Cardiac muscle cell (in vitro differentiated cells and primary cell): ENCODE measurements around the gene DOCK2. TPM values are rescaled to one million over a fixed set of nuclear protein-coding genes. Genes with fewer than 3 reads are reported as not detected.

Source experiments
- DNase-seq, 2 donors: peaks; one replicate each; pipeline versions ENCODE4 v3.0.0 to v3.0.0-alpha.2; 2010 to 2017; ENCODE audit warnings: low read depth in 1 of 2, low spot score in 1 of 2
- H3K27ac ChIP-seq: fragments of 200-600 bp; sonication (generic); 2 replicates; pipeline ENCODE4 v1.5.1; 2016
- H3K27me3 ChIP-seq: fragments of 200-600 bp; sonication (generic); 2 replicates; pipeline ENCODE4 v1.6.0; 2016; ENCODE audit warnings: control low read depth
- H3K36me3 ChIP-seq: fragments of 200-600 bp; sonication (generic); 2 replicates; pipeline ENCODE4 v1.5.1; 2016; ENCODE audit warnings: control low read depth
- H3K4me1 ChIP-seq: fragments of 200-600 bp; sonication (generic); 2 replicates; pipeline ENCODE4 v1.8.1; 2017; ENCODE audit warnings: low read depth, mild to moderate bottlenecking, mixed run types
- H3K4me3 ChIP-seq: fragments of 200-600 bp; sonication (generic); 2 replicates; pipeline ENCODE4 v1.5.1; 2016; ENCODE audit warnings: mild to moderate bottlenecking
- H3K9me3 ChIP-seq: fragments of 200-600 bp; sonication (generic); 2 replicates; pipeline ENCODE4 v1.5.1; 2017; ENCODE audit warnings: low read depth, mild to moderate bottlenecking, control low read depth
- CTCF ChIP-seq: IDR thresholded peaks from 2 replicates; pipeline ENCODE4 v1.5.1; 2012; ENCODE audit warnings: low read depth, mild to moderate bottlenecking, low read length
- polyA plus RNA-seq: library from polyadenylated mRNA; unstranded; fragments of >200 nt; fragmentation: Nextera tagmentation; extraction: Ambion mirVana; gene quantifications from 2 replicates; pipeline ENCODE4 v1.2.1, GENCODE V29; 2016
- total RNA-seq: library from RNA; depleted of rRNA; stranded (reverse); fragments of >200 nt; gene quantifications from 2 replicates; pipeline ENCODE4 v1.2.3, GENCODE V29; 2016

The DOCK2 gene
- total and polyA plus RNA-seq, 2 experiments from 2014 or later, result 3.3 to 6.5 TPM

DNA sequence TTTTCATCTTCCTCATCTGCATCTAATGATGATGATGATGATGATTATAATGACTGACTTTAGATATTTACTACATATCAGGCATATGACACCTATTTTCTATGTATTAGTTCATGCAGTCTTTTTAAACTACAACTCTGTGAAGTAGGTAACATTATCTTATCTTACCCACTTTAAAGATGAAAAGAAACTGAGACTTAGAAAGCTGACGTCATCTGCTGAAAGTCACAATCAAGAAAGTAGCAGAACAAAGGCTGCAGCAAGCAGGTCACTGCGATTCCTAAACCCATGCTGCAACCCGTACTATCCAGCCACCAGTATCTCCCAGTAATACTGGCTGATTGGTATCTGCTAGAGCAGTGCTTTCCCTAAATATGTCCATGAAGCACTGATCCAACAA, 383.3 kb downstream of the DOCK2 start:
- H3K9me3 ChIP-seq, result no peaks in the 10 kb centered on the region
- TF ChIP-seq CTCF, result no peak
- no peak overlapping the region for H3K27ac ChIP-seq
- no peak overlapping the region for H3K4me3 ChIP-seq
- H3K36me3 ChIP-seq, result no peaks in the 10 kb centered on the region
- no peak for DNase-seq
- H3K4me1 ChIP-seq, result peaks cover 18% of the 10 kb centered on the region
- H3K27me3 ChIP-seq, result peaks cover 17% of the 10 kb centered on the region

- no peak overlapping the region for H3K27ac ChIP-seq
- no peaks in the 10 kb centered on the region for H3K9me3 ChIP-seq
- H3K4me3 ChIP-seq, result no peak overlapping the region
- H3K36me3 ChIP-seq, result no peaks in the 10 kb centered on the region
- H3K27me3 ChIP-seq, result peaks cover 12% of the 10 kb centered on the region
- TF ChIP-seq CTCF, result no peak
- H3K4me1 ChIP-seq, result peaks cover 18% of the 10 kb centered on the region
- no peak for DNase-seq
Measured at GRCh38 chr5:170021506-170021905, 384.4 kb downstream of the DOCK2 start.

GRCh38 chr5:170025853-170026252, 388.8 kb downstream of the DOCK2 start:
- DNase-seq, result no peak
- no peak overlapping the region for H3K27ac ChIP-seq
- no peaks in the 10 kb centered on the region for H3K27me3 ChIP-seq
- no peak overlapping the region for H3K4me3 ChIP-seq
- no peaks in the 10 kb centered on the region for H3K36me3 ChIP-seq
- H3K9me3 ChIP-seq, result no peaks in the 10 kb centered on the region
- no peak for TF ChIP-seq CTCF
- peaks cover 10% of the 10 kb centered on the region for H3K4me1 ChIP-seq

DNA sequence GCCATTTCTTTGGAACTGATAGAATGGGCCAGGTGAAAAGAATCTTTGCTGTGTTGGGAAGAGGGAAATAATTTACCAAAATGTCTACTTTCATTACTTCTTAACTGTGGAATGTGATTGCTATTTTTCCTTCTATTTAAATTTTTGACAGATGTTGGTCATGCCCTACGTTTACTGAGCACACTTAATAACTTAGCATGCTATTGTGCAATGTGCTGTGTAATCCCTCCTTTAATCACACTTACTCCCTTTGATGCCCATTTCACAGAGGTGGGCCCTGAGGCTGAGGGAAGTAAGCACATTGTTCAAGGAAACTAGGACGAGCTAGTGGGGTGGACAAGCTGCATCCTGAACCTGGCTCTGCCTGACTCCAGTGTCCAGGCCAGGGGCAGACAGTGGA, 391.0 kb downstream of the DOCK2 start:
- no peak for DNase-seq
- no peaks in the 10 kb centered on the region for H3K9me3 ChIP-seq
- no peak overlapping the region for H3K4me3 ChIP-seq
- no peak overlapping the region for H3K27ac ChIP-seq
- TF ChIP-seq CTCF, result no peak
- H3K4me1 ChIP-seq, result no peaks in the 10 kb centered on the region
- no peaks in the 10 kb centered on the region for H3K36me3 ChIP-seq
- H3K27me3 ChIP-seq, result no peaks in the 10 kb centered on the region

DNA sequence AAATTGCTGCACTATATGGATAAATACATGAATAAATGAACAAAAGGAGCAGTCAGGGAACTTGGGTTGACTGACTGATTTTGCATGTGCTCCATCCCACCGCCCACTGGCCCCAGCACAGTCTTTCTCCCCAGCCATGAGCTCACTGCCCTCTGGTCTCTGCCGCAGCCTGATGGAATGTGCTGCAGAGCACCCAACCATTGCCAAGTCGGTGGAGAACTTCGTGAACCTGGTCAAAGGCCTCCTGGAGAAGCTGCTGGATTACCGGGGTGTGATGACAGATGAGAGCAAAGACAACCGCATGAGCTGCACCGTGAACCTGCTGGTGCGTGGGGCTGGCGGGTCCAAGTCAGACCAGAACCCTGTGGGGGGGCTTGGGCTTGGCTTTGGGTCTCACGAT, 397.2 kb downstream of the DOCK2 start:
- Histone ChIP-seq H3K27ac (no peak overlapping the region), H3K36me3 (no peaks in the 10 kb centered on the region), H3K9me3 (no peaks in the 10 kb centered on the region), H3K4me1 (no peaks in the 10 kb centered on the region), H3K27me3 (no peaks in the 10 kb centered on the region), H3K4me3 (no peak overlapping the region)
- TF ChIP-seq CTCF, result no peak
- DNase-seq, result no peak

- Histone ChIP-seq H3K27me3 (no peaks in the 10 kb centered on the region), H3K4me3 (no peak overlapping the region), H3K9me3 (no peaks in the 10 kb centered on the region), H3K36me3 (no peaks in the 10 kb centered on the region), H3K4me1 (no peaks in the 10 kb centered on the region), H3K27ac (no peak overlapping the region)
- no peak for TF ChIP-seq CTCF
- no peak for DNase-seq
Measured at GRCh38 chr5:170038241-170038640, 401.2 kb downstream of the DOCK2 start.
